GM21447 (cell line): Measurements from ENCODE around the gene AGTR1.
A peak's percentile ranks its signal among the peaks of the same experiment; 100 is the strongest.
"Not testable (repeated sequence)": the region's sequence is repeated elsewhere in the genome, so short reads cannot be mapped to it uniquely, and the experiment has no call there.

Experiments
- ATAC-seq: cut with Tn5 transposase; IDR thresholded peaks from one replicate; pipeline ENCODE4 v1.9.1; 2021; ENCODE audit not compliant: unreplicated experiment

AGTR1 gene

DNA sequence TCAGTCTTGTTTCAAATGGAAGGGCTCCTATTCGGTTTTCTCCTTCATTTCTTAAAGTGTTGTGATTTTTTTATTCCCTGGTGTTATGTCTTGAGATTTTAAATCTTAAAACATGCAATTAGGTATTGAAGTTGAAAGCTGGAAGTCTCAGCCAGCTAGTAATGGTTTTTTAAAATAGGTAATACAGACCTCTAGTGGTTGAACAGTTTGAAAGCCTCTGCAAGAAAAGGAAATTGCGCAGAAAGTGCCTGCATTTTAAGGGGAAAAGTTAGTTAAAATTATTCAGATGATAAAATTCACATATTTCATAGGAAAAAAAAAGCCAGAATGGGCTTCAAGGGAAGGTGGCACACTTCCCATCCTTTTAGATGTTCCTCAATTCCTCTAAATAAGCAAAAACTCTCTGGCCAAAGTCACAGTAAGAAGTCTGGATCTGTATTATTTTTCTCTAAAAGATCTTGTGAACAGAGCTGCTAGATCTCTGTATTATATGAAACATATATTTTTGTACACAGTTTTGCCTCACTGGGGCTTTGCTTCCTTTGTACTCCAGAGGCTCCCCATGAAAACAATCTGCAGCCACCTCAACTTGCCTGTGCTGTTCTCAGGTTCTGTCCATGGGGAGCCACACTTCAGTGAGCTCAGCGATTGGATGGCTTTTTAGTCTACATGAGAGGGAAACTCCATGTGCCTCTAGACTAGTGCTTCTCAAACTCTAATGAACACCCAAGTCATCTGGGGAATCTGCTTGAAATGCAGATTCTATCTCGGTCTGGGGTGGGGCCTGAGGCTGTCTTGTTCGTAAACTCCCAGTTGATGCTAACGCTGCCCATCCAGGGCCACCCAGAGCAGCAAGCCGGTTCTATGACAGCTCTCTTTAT lies 21.5 kb downstream of the AGTR1 start:
- no peak for ATAC-seq

DNA sequence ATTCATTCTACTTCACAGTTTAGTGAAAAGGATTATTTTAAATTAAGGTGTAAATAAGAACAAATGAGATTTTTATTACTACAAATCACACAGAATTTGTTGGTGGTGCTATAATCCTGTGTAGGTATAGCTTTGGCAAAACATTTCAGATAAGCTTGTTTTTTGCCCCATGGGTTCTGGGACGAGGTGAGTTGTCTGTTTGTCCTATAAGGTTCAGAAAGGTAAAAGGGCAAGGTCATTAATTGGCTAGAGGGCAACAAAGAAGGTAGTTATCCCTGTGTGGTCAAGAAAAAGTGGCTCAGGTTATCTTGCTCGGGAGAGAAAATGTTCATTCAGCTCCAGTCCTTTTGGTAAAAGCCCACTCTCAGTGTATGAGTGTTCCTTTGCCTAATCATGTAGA lies 23.2 kb downstream of the AGTR1 start:
- no peak for ATAC-seq

DNA sequence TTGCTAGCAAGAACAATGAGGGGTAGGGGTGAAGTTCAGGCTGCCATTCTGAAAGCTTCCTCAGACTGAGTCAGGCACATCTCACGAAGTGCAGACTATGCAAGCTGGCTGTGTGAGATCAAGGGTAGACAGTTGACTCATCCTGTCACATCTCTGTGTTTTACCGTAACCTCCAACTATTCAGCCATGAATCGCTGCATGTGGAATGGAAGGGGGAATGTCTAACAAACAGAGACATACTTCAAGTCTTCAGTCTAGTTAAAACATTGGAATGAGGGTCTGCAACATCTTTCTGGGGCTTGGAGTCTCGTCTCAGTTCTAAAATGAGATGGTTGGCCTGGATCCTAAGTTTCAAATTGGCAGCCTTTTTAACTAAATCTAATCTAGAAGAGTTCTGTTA lies 25.9 kb downstream of the AGTR1 start:
- no peak for ATAC-seq

GRCh38 chr3:148727231-148727630 lies 29.5 kb downstream of the AGTR1 start:
- peak; percentile 92 for ATAC-seq

- no peak for ATAC-seq
Observed at GRCh38 chr3:148728753-148729152, 31.1 kb downstream of the AGTR1 start.

- ATAC-seq = no peak
Observed at GRCh38 chr3:148729476-148730055, 31.9 kb downstream of the AGTR1 start.

DNA sequence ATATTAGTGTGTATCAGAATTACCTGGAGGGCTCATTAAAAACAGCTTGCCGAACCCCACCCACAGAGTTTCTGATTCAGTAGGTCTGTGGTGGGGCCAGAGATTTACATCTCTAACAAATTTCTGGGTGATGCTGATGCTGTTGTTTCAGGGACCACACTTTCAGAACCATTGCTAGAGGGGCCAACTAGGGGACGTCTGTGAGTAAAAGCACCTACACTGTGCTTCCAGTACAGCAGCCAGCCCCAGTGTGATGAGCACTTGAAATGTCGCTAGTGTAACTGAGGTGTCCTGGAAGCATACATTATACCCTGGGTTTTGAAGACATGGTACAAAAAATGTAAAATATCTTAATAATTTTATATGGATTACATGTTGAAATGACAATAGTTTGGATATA lies 33.0 kb downstream of the AGTR1 start:
- ATAC-seq = no peak

DNA sequence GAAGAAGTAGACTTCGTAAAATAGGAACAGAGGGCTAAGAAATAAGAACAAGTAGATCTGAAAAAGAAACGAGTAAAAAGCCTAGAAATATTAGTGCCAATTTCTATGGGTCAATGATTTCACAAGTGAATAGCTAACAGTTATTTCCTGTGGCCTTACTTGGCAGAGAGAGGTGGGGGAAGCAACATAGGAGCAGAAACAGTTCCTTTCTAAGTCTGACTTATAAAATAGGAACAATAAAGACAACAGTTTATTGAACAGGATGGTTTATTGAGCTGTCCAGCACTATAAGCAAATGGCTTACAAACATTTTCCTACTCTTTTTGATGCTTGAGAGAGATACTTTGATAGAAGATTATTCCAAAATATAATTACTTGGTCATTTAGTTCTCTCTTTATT lies 37.9 kb downstream of the AGTR1 start:
- ATAC-seq = no peak

GRCh38 chr3:148736086-148736485 lies 38.4 kb downstream of the AGTR1 start:
- no peak for ATAC-seq

GRCh38 chr3:148737104-148737530 lies 39.4 kb downstream of the AGTR1 start:
- ATAC-seq = no peak

GRCh38 chr3:148739720-148740119 lies 42.0 kb downstream of the AGTR1 start:
- ATAC-seq = no peak

GRCh38 chr3:148740291-148740690 lies 42.6 kb downstream of the AGTR1 start:
- ATAC-seq = no peak

DNA sequence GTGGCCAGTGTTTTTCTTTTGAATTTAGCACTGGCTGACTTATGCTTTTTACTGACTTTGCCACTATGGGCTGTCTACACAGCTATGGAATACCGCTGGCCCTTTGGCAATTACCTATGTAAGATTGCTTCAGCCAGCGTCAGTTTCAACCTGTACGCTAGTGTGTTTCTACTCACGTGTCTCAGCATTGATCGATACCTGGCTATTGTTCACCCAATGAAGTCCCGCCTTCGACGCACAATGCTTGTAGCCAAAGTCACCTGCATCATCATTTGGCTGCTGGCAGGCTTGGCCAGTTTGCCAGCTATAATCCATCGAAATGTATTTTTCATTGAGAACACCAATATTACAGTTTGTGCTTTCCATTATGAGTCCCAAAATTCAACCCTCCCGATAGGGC lies 43.5 kb downstream of the AGTR1 start:
- no peak for ATAC-seq

- ATAC-seq = no peak
Observed at GRCh38 chr3:148742118-148742517, 44.4 kb downstream of the AGTR1 start.

- ATAC-seq = no peak
Observed at GRCh38 chr3:148746053-148746452, 48.4 kb downstream of the AGTR1 start.

- no peak for ATAC-seq
Observed at GRCh38 chr3:148748283-148748682, 50.6 kb downstream of the AGTR1 start.

DNA sequence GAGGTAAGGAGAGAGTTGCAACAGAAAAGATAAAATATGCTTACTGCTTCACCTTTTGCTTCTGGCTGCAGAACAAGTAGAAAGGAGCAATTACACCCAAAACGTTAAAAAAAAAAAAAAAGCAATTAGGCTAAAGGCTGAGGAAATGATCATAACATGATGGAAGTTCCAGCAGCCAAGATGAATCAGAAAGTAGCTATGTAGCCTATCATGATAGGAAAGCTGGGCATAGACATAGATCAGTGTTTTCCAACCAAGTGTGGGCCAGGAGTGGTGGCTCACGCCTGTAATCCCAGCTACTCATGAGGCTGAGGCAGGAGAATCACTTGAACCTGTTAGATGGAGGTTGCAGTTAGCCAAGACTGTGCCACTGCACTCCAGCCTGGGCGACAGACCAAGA lies 52.6 kb downstream of the AGTR1 start:
- no peak for ATAC-seq

DNA sequence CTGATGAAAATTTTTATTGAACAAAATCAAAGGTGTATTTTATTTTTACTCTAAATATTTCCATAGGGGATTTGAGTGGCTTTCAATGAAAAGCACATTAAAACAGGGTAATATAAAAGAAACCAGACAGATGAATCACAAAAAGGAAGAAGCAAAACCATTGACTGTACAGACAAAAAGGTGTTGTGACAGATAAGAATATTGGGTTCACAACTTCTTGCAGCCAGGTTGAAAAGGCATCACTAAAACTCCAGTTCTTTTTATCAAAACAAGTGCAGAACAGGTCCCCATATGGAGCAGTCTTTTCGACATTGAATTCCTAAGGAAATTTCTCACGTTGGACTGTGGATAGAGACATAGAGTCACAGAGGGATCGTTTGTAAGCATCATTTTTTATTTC lies 53.8 kb downstream of the AGTR1 start:
- ATAC-seq = no peak

DNA sequence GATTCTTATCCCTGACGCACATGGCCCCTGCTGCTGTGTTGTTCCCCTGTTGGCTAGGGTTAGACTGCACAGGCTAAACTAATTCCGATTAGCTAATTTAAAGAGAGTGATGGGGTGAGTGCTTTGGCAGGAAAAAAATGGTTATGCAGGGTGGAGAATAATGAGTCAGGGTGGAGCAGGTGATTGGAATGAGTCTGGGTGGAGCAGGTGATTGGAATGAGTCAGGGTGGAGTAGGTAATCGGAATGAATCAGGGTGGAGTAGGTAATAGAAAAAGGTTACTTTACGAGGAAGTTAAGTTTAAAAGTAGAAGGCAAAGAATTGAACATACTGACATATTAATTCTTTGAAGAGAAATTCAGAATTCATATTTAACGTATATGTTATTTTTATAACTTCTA lies 55.7 kb downstream of the AGTR1 start:
- ATAC-seq = not testable (repeated sequence)

DNA sequence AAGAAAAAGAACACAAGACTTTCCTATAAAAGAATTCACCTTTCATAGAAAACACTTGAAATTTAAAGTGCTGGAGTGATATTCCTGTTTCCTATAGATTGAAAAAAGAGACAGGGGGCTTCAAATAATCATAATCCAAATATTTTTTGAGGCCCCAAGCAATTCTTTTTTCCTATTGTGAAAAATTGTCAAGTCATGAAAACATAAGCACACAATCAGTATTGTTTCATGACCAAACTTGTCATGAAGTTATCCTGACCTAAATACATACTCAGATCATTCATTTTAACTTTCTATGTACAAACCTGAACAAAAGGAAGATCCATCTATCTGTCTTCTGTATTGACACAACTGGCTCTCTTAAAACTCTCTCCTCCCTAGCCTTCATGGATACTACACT lies 57.9 kb downstream of the AGTR1 start:
- no peak for ATAC-seq

DNA sequence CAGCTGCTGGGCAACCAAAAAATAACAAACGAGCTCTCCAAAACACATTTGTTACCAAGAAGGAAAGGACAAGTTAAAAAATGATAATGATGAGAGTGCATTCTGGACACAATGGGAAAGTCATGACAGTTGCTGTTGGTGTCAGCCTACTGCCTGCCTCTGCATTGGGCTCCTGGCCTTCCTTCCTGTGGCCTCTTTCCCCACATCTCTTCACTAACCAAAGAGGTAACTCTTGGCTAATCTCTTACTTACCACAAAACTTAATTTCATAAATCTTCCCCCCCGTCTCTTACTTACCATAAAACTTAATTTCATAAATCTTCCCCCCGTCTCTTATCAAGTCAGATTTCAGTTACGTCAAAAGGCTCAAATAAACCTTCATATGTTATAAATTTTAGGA lies 58.6 kb downstream of the AGTR1 start:
- ATAC-seq = no peak
